GM12873 (cell line): Measurements from ENCODE around the gene TAS1R2.

Experiments used
- CTCF ChIP-seq: IDR thresholded peaks from 2 replicates; pipeline ENCODE4 v1.5.1; 2012; ENCODE audit warnings: low read depth, mild to moderate bottlenecking, moderate library complexity, low read length, control low read depth; ENCODE audit not compliant: insufficient read depth; ENCODE audit errors: missing control alignments

Gene TAS1R2

DNA sequence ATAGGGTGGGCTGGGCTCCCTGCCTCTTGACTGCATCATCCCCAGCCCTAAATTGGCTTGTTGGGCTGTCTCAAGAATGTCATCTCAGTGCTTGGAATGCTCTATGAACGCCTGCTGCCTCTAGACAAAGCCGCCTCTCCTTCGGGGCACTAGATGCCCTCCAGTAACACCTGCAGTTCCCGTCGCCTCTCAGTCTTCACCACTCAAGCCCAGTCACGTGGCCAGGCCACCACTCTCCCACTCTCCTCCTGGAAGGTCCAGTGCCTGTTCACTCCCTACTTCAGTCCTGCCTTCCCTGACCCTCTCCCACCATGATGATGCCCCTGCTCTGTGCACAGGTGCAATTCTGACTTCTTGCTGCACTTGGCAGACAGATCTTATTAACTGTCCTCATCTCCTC, 7.0 kb downstream of the TAS1R2 start:
- TF ChIP-seq CTCF: no peak

GRCh38 chr1:18849261-18849711, 10.2 kb downstream of the TAS1R2 start:
- no peak for TF ChIP-seq CTCF

- no peak for TF ChIP-seq CTCF
These were observed 19.3 kb downstream of the TAS1R2 start for GRCh38 chr1:18840145-18840544.

DNA sequence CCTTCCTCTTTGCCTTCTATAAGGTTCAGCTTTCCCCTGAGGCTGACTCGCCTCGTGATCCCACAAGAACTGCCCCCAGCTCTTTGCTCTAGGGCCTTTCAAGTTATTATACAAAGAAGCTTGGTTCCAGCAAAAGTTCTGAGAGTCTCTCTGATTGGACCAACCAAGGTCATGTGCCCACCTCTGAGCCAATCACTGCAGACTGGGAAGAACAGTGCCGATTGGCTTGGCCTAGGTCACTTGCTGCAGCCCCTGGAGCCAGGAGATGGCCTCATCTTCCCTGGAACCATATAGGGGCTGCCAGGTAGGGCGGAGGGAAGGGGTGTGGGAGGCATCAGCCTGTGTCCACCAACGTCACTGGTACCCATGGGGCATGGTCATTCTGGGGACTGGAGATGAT, 22.8 kb downstream of the TAS1R2 start:
- TF ChIP-seq CTCF: no peak

DNA sequence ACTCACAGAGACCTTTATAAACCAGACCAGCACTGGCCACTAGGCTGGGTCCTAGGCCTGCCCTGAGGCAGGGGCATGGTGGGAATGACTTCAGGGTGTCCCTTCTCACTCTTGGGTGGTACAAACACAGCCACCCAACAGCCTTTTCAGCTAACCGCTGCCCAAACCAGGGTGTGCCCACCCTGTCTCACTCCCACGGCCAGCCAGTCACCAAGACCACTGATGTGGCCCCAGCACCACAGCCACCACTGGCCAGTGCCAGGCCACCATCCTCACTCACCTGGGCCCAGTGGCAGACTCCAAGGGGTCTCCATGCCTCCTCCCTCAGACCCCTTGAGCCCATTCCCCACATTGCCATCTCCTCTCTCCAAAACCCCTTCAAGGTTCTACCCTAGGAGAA, 27.8 kb downstream of the TAS1R2 start:
- TF ChIP-seq CTCF: no peak

GRCh38 chr1:18830596-18830995, 28.9 kb downstream of the TAS1R2 start:
- no peak for TF ChIP-seq CTCF

- no peak for TF ChIP-seq CTCF
These were observed 29.8 kb downstream of the TAS1R2 start for GRCh38 chr1:18829671-18830070.
